ENCODE results near the gene TPCN2. TPM values are rescaled to one million over a fixed set of nuclear protein-coding genes. Genes with fewer than 3 reads are reported as not detected.

The TPCN2 gene
- total and polyA plus RNA-seq, 2 donors from 2014 or later, result 12.9 to 22.4 TPM

DNA sequence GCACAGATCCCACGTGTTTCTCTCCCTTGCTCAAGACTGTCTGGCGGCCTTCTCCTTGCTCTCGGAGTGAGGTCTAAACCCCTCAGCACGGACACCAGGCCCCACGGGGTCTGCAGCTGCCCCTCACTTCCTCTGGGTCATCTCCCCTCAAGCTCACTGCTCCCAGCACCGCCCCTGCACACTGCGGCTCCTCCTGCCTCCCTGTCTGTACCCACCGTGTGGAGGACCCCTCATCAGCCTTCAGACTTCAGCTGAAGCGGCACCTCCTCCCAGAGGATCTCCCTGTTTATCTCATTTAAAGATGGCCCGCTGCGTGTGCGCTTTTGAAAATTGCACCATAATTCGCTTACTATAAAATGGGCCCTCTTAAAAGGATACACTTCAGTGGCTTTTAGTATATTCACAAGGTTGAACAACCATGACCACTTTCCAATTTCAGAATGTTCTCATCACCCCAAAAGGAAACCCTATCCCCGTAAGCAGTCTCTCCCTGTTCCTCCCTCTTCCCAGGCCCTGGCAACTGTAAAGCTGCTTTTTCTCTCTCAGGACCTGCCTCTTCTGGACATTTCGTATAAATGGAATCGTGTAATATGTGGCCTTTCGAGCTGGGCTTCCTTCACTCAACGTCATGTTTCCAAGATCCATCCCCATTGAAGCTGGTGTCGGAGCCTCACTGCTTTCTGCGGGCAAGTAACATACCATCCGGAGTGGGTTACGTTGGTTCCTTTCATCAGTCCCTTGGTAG is 14.4 kb upstream of the TPCN2 start:
- no peak for FAIRE-seq
- Histone ChIP-seq H3K27me3 (ENCODE audit: control insufficient read depth, insufficient read depth, low read length) (no peaks in the 10 kb centered on the region), H3K4me1 (ENCODE audit: control insufficient read depth in 2 of 3, insufficient read depth in 2 of 3, low read depth in 1 of 3, low read length in 3 of 3) (no peaks in the 10 kb centered on the region), H3K4me3 (ENCODE audit: low read length in 3 of 3) (no peak overlapping the region), H3K27ac (ENCODE audit: low read depth in 2 of 2, low read length in 2 of 2) (no peak overlapping the region), H3K36me3 (ENCODE audit: control insufficient read depth in 2 of 3, insufficient read depth in 3 of 3, low read length in 3 of 3) (no peaks in the 10 kb centered on the region), H3K9ac (ENCODE audit: low read length in 3 of 3) (no peak overlapping the region), H3K9me3 (ENCODE audit: control insufficient read depth in 2 of 3, insufficient read depth in 1 of 3, low read length in 3 of 3) (no peaks in the 10 kb centered on the region)
- no peak for DNase-seq
- TF ChIP-seq, protein P1, sequence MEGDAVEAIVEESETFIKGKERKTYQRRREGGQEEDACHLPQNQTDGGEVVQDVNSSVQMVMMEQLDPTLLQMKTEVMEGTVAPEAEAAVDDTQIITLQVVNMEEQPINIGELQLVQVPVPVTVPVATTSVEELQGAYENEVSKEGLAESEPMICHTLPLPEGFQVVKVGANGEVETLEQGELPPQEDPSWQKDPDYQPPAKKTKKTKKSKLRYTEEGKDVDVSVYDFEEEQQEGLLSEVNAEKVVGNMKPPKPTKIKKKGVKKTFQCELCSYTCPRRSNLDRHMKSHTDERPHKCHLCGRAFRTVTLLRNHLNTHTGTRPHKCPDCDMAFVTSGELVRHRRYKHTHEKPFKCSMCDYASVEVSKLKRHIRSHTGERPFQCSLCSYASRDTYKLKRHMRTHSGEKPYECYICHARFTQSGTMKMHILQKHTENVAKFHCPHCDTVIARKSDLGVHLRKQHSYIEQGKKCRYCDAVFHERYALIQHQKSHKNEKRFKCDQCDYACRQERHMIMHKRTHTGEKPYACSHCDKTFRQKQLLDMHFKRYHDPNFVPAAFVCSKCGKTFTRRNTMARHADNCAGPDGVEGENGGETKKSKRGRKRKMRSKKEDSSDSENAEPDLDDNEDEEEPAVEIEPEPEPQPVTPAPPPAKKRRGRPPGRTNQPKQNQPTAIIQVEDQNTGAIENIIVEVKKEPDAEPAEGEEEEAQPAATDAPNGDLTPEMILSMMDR (IDR thresholded peaks at IDR 0.05; ENCODE audit: borderline replicate concordance, extremely low read depth, insufficient read depth), result no peak
- intact Hi-C loops (cut with DNase I), result no loop called here

DNA sequence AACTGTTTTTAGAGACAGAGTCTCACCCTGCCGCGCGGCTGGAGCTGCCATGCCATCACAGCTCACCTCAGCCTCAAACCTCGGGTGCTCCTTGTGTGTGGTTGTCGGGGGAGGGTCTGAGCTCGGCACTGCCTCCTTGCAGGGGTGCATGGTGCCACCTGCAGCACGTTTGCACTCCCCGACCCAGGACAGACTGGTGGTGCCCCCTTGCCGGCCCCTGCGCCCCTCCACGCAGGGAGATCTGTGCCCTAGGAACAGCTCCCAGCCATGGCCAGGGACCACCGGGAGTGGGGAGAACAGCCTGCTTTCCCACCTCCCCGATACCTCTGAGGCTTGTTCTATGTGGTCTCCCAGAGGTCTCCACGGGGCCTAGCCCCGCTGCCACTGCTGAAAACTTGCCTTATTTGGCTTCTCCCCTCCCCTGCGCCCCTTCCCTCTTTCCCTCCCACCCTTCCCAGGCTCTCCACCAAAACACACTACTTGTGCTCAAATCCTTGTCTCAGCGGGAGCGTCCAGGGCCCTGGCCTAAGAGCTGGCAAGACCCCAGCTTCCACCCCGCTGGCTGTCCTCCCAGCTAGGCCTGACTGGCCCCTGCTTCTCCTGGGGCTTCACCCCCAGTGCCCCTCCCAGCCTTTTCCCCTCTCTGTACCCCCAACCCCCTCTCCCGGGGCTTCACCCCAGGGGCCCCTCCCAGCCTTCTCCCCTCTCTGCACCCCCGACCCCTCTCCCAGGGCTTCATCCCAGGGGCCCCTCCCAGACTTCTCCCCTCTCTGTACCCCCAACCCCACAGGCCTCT is 13.4 kb upstream of the TPCN2 start:
- no peak for DNase-seq
- no peak for FAIRE-seq
- TF ChIP-seq, protein P1 (IDR thresholded peaks at IDR 0.05; ENCODE audit: borderline replicate concordance, extremely low read depth, insufficient read depth), result no peak
- no peaks in the 10 kb centered on the region for H3K27me3 ChIP-seq (ENCODE audit: control insufficient read depth, insufficient read depth, low read length)
- no peaks in the 10 kb centered on the region for H3K9me3 ChIP-seq (ENCODE audit: control insufficient read depth in 2 of 3, insufficient read depth in 1 of 3, low read length in 3 of 3)
- no peaks in the 10 kb centered on the region for H3K4me1 ChIP-seq (ENCODE audit: control insufficient read depth in 2 of 3, insufficient read depth in 2 of 3, low read depth in 1 of 3, low read length in 3 of 3)
- no peak overlapping the region for H3K27ac ChIP-seq (ENCODE audit: low read depth in 2 of 2, low read length in 2 of 2)
- H3K9ac ChIP-seq (ENCODE audit: low read length in 3 of 3), result no peak overlapping the region
- H3K4me3 ChIP-seq (ENCODE audit: low read length in 3 of 3), result no peak overlapping the region
- no peaks in the 10 kb centered on the region for H3K36me3 ChIP-seq (ENCODE audit: control insufficient read depth in 2 of 3, insufficient read depth in 3 of 3, low read length in 3 of 3)
- intact Hi-C loops (cut with DNase I), result no loop called here

- intact Hi-C loops (cut with DNase I), result no loop called here
- H3K36me3 ChIP-seq (ENCODE audit: control insufficient read depth in 2 of 3, insufficient read depth in 3 of 3, low read length in 3 of 3), result no peaks in the 10 kb centered on the region
- no peaks in the 10 kb centered on the region for H3K27me3 ChIP-seq (ENCODE audit: control insufficient read depth, insufficient read depth, low read length)
- peaks cover 0 to 2% (median 0%) of the 10 kb centered on the region in 3 donors for H3K4me1 ChIP-seq (ENCODE audit: control insufficient read depth in 2 of 3, insufficient read depth in 2 of 3, low read depth in 1 of 3, low read length in 3 of 3)
- FAIRE-seq (no peak), DNase-seq (peak in 2 of 5 donors; percentile 60 to 92)
- H3K27ac ChIP-seq (ENCODE audit: low read depth in 2 of 2, low read length in 2 of 2), result no peak overlapping the region
- TF ChIP-seq, protein P1 (IDR thresholded peaks at IDR 0.05; ENCODE audit: borderline replicate concordance, extremely low read depth, insufficient read depth), result no peak
- H3K9me3 ChIP-seq (ENCODE audit: control insufficient read depth in 2 of 3, insufficient read depth in 1 of 3, low read length in 3 of 3), result no peaks in the 10 kb centered on the region
- no peak overlapping the region for H3K9ac ChIP-seq (ENCODE audit: low read length in 3 of 3)
- no peak overlapping the region for H3K4me3 ChIP-seq (ENCODE audit: low read length in 3 of 3)
Observed at GRCh38 chr11:69035946-69036340, 12.8 kb upstream of the TPCN2 start.
